K562 (cell line): ENCODE measurements around the gene PPM1D. TPM values are rescaled to one million over a fixed set of nuclear protein-coding genes. Genes with fewer than 3 reads are reported as not detected.

Experiments
- ATAC-seq: fragments of 200-7000 bp; cut with Tn5 transposase; 3 replicates; pipeline ENCODE4 v1.9.1; 2020; ENCODE audit warnings: moderate library complexity
- BruUV-seq: library from RNA; stranded (reverse); fragments of 400-500 nt; replicated peaks from 2 replicates; lab custom pipeline; 2021; lab: Mats Ljungman, UMichigan
- CTCF ChIA-PET: fragments of 300-600 bp; formaldehyde crosslinking; extraction: SDS; loops from one replicate; lab custom pipeline; 2021; ENCODE audit warnings: low intra/inter-chr PET ratio; lab: Yijun Ruan, JAX
- POLR2A ChIA-PET: fragments of 300-600, 350-650 bp; sonication (Branson Sonifier 250); formaldehyde crosslinking; extraction: SDS; loops from one replicate; lab custom pipeline; 2021; ENCODE audit warnings: antibody characterized with exemption, inconsistent platforms; lab: Yijun Ruan, JAX
- DNase-seq, 4 experiments: peaks; one replicate each; pipeline versions ENCODE4 v3.0.0 to v3.0.0-alpha.2; 2011 to 2018; ENCODE audit warnings: low spot score in 3 of 4, mixed read lengths in 3 of 4; ENCODE audit errors: extremely low read depth in 1 of 4
- FAIRE-seq: peaks from 2 replicates; lab custom pipeline; 2011; peaks lifted over from hg19 to GRCh38; lab: Jason Lieb, UNC
- H2AFZ ChIP-seq: 2 replicates; pipeline ENCODE4 v1.6.0; 2011; ENCODE audit warnings: low read depth, low read length, control low read depth, inconsistent platforms
- H3K27ac ChIP-seq: fragments of 200-600 bp; 3 replicates; pipeline ENCODE4 v1.8.0; 2011; ENCODE audit warnings: low read depth, mild to moderate bottlenecking, control low read depth, inconsistent platforms, low read length, moderate library complexity, mixed read lengths; ENCODE audit errors: extremely low read depth
- H3K27me3 ChIP-seq, 2 experiments: fragments of 300-600 bp in 1 of 2; 2 replicates in 1 of 2; 3 replicates in 1 of 2; pipeline versions ENCODE4 v1.6.0 to v1.8.0; 2011; ENCODE audit warnings: inconsistent platforms in 2 of 2, low read length in 2 of 2, mild to moderate bottlenecking in 1 of 2, mixed read lengths in 1 of 2, moderate library complexity in 1 of 2; ENCODE audit not compliant: control insufficient read depth in 2 of 2, insufficient read depth in 2 of 2
- H3K36me3 ChIP-seq: fragments of 300-600 bp; 3 replicates; pipeline ENCODE4 v1.8.0; 2011; ENCODE audit warnings: mild to moderate bottlenecking, low read length, inconsistent platforms; ENCODE audit not compliant: control insufficient read depth, insufficient read depth
- H3K4me1 ChIP-seq, 2 experiments: fragments of 200-600 bp in 1 of 2; replicated peaks in 1 of 2; 2 replicates in 1 of 2; 3 replicates in 1 of 2; pipeline versions ENCODE4 v1.5.1 to v1.8.0; 2011; ENCODE audit warnings: inconsistent platforms in 2 of 2, low read length in 2 of 2, mild to moderate bottlenecking in 1 of 2, mixed read lengths in 1 of 2, moderate library complexity in 1 of 2; ENCODE audit not compliant: control insufficient read depth in 2 of 2, insufficient read depth in 2 of 2
- H3K4me2 ChIP-seq: 2 replicates; pipeline ENCODE4 v1.6.1; 2011; ENCODE audit warnings: low read length, control low read depth, inconsistent platforms, mixed read lengths; ENCODE audit not compliant: insufficient read depth
- H3K4me3 ChIP-seq: fragments of 200-600 bp; sonication (generic), shearing (Covaris generic); 2 replicates; pipeline ENCODE4 v1.5.1; 2016; ENCODE audit warnings: control low read depth, inconsistent platforms
- H3K79me2 ChIP-seq: fragments of 200-600 bp; 3 replicates; pipeline ENCODE4 v1.8.0; 2011; ENCODE audit warnings: low read length, inconsistent platforms; ENCODE audit not compliant: control insufficient read depth, insufficient read depth
- H3K9ac ChIP-seq, 2 experiments: 2 replicates each; pipeline versions ENCODE4 v1.6.0 to v1.6.1; 2011; ENCODE audit warnings: low read depth in 2 of 2, low read length in 2 of 2, control low read depth in 1 of 2, inconsistent platforms in 1 of 2, mild to moderate bottlenecking in 1 of 2, mixed read lengths in 1 of 2; ENCODE audit not compliant: insufficient read depth in 1 of 2
- H3K9me1 ChIP-seq: one replicate; pipeline ENCODE4 v1.6.0; 2011; ENCODE audit warnings: inconsistent platforms, mild to moderate bottlenecking, low read length, moderate library complexity; ENCODE audit not compliant: control insufficient read depth, insufficient read depth
- H3K9me3 ChIP-seq: replicated peaks from 2 replicates; pipeline ENCODE4 v1.5.1; 2011; ENCODE audit warnings: low read depth, low read length, inconsistent platforms; ENCODE audit not compliant: control insufficient read depth, insufficient read depth
- H4K20me1 ChIP-seq: replicated peaks from 2 replicates; pipeline ENCODE4 v1.6.1; 2011; ENCODE audit warnings: low read length, inconsistent platforms, mixed read lengths; ENCODE audit not compliant: control insufficient read depth, insufficient read depth
- HDAC6 ChIP-seq: IDR thresholded peaks from 2 replicates; pipeline ENCODE4 v1.6.1; 2012; ENCODE audit warnings: low read depth, mild to moderate bottlenecking, control low read depth, inconsistent platforms, low read length, moderate library complexity
- POLR2A ChIP-seq: fragments of 450-650 bp; conservative IDR thresholded peaks from 2 replicates; pipeline ENCODE4 v1.6.1; 2016
- SNAPC5 ChIP-seq: fragments of 250-450 bp; sonication (Bioruptor Pico); IDR thresholded peaks from 2 replicates; pipeline ENCODE4 v1.8.0; 2021; ENCODE audit warnings: moderate library complexity, mild to moderate bottlenecking, inconsistent platforms
- TOE1 ChIP-seq, 2 experiments: fragments of 450-650 bp in 1 of 2; sonication (generic) in 1 of 2; formaldehyde crosslinking in 1 of 2; IDR thresholded peaks; 2 replicates each; pipeline versions ENCODE4 v1.7.1 to v1.8.0; 2016 to 2022; ENCODE audit warnings: borderline replicate concordance in 2 of 2, mild to moderate bottlenecking in 2 of 2, antibody characterized with exemption in 1 of 2, inconsistent platforms in 1 of 2, low read depth in 1 of 2, missing genetic modification reagents in 1 of 2, moderate library complexity in 1 of 2
- ZBTB11 ChIP-seq, 3 experiments: fragments of 200-800 bp in 1 of 3; fragments of 250-450 bp in 1 of 3; fragments of 450-650 bp in 1 of 3; sonication (Bioruptor Pico) in 1 of 3; sonication (Bioruptor generic) in 1 of 3; formaldehyde crosslinking in 1 of 3; IDR thresholded peaks; 2 replicates each; pipeline versions ENCODE4 v1.6.1 to v1.8.0; 2016 to 2022; ENCODE audit warnings: mild to moderate bottlenecking in 2 of 3, missing genetic modification characterization in 2 of 3, missing compliant biosample characterization in 1 of 3, moderate library complexity in 1 of 3
- WGBS: fragments of 100-300 bp; shearing (Covaris generic); methylation state at CpG from one replicate; pipeline ENCODE4 v1.1.6; 2016; ENCODE audit warnings: low coverage, mixed read lengths; ENCODE audit not compliant: insufficient coverage; ENCODE audit errors: missing lambda C conversion rate; 5-methylcytosine and 5-hydroxymethylcytosine counted together
- in situ Hi-C: fragments of 300-500 bp; cut with MboI; formaldehyde crosslinking; loops from 4 replicates; pipeline ENCODE4 v1.15.0; 2018; ENCODE audit warnings: inconsistent platforms, mixed read lengths
- intact Hi-C: fragments of 100-400 bp; cut with micrococcal nuclease; formaldehyde crosslinking; loops from 2 replicates; pipeline ENCODE4 v1.14.2; 2022
- polyA plus RNA-seq, 8 experiments: library from polyadenylated mRNA; depleted of rRNA in 4 of 8; stranded (reverse) in 5 of 8; unstranded in 3 of 8; fragments of >200 nt; fragmentation: Nextera tagmentation in 2 of 8; fragmentation: Illumina TruSeq in 1 of 8; extraction: Ambion mirVana in 2 of 8; extraction: Trizol in 1 of 8; gene quantifications; 2 replicates each; pipeline versions ENCODE4 v1.2.1 to v1.2.3, GENCODE V29; 2011 to 2014; ENCODE audit warnings: inconsistent platforms in 1 of 8, missing spikeins in 1 of 8
- total RNA-seq, 7 experiments: library from RNA; depleted of rRNA in 6 of 7; stranded (reverse); fragments of >200 nt in 6 of 7; fragmentation: Illumina TruSeq in 2 of 7; extraction: Trizol in 2 of 7; gene quantifications; 2 replicates each; pipeline versions ENCODE4 v1.2.1 to v1.2.3, GENCODE V29; 2011 to 2021; ENCODE audit warnings: low replicate concordance in 1 of 7

PPM1D gene
- total and polyA plus RNA-seq, 9 of the 15 experiments (the other 6 are each of a cell fraction or from before 2014, with no cell fraction given), result 2.1 to 19.0 (median 7.8) TPM

- H3K9ac ChIP-seq, result no peak overlapping the region
- H3K79me2 ChIP-seq, result peaks cover 22% of the 10 kb centered on the region
- CTCF ChIA-PET, result no interaction called here
- no peak for TF ChIP-seq HDAC6
- no peak for TF ChIP-seq POLR2A
- TF ChIP-seq TOE1 (IDR thresholded peaks at IDR 0.05; ENCODE audit: borderline replicate concordance), result no peak
- no peak for TF ChIP-seq TOE1 (CRISPR knock-in tag; IDR thresholded peaks at IDR 0.05; ENCODE audit: borderline replicate concordance, low read depth)
- no peak for TF ChIP-seq SNAPC5 (CRISPR knock-in tag)
- peak in 1 of 3 experiments; percentile 88; a peak in 2 of 6 replicates for TF ChIP-seq ZBTB11 (CRISPR knock-in tag; IDR thresholded peaks at IDR 0.05)
- no peaks in the 10 kb centered on the region; the same call in 1 of the 2 replicates for H4K20me1 ChIP-seq
- H3K27ac ChIP-seq, result no peak overlapping the region
- no peaks in the 10 kb centered on the region for H3K27me3 ChIP-seq
- in situ Hi-C loops (no loop called here), intact Hi-C loops (no loop called here)
- H3K36me3 ChIP-seq, result no peaks in the 10 kb centered on the region
- BruUV-seq, result no TSS peak
- DNase-seq (no peak), FAIRE-seq (no peak), ATAC-seq (no peak)
- peak overlapping the region; percentile 29; the same call in 1 of the 2 replicates for H2AFZ ChIP-seq
- peaks cover 10 to 16% of the 10 kb centered on the region in 2 experiments; a peak in 4 of 5 replicates for H3K4me1 ChIP-seq
- H3K4me2 ChIP-seq, result no peak overlapping the region
- no peaks in the 10 kb centered on the region for H3K9me3 ChIP-seq
- H3K9me1 ChIP-seq, result no peaks in the 10 kb centered on the region
- POLR2A ChIA-PET, result interaction anchor here (0.6 kb wide), 1 partner anchor 72 kb away, joined by 3 read pairs; no protein-coding TSS in a partner anchor
- H3K4me3 ChIP-seq, result no peak overlapping the region
- 94% methylated on average over 6 of the region's 6 CpGs for WGBS
Observed at GRCh38 chr17:60597297-60597696, 2.7 kb upstream of the PPM1D start.
